OCI-LY7 (cell line): ENCODE measurements around the gene ZNF74.

ENCODE experiments used
- CTCF ChIP-seq: fragments of 200-600 bp; sonication (generic); conservative IDR thresholded peaks from 2 replicates; pipeline ENCODE4 v1.5.1; 2014; ENCODE audit warnings: mild to moderate bottlenecking, antibody characterized with exemption, low read length, moderate library complexity, mixed read lengths
- EZH2phosphoT487 ChIP-seq: fragments of 200-600 bp; sonication (generic); IDR thresholded peaks from 2 replicates; pipeline ENCODE4 v1.6.1; 2018; ENCODE audit warnings: low read depth, borderline replicate concordance, mild to moderate bottlenecking, mixed run types, antibody characterized with exemption, low read length, moderate library complexity, mixed read lengths

GRCh38 chr22:20448630-20449029 lies 54.7 kb downstream of the ZNF74 start:
- TF ChIP-seq CTCF (no peak), EZH2phosphoT487 (no peak)
